HEK293T (cell line): ENCODE results near the gene EMP1.

Experiments used
- FOXA1 ChIP-seq: fragments of 450-650 bp; IDR thresholded peaks from 2 replicates; pipeline ENCODE4 v1.6.1; 2016; ENCODE audit warnings: mild to moderate bottlenecking
- FOXM1 ChIP-seq: fragments of 450-650 bp; IDR thresholded peaks from 2 replicates; pipeline ENCODE4 v1.6.1; 2017; ENCODE audit warnings: mild to moderate bottlenecking, borderline replicate concordance
- NFRKB ChIP-seq: fragments of 450-650 bp; IDR thresholded peaks from 2 replicates; pipeline ENCODE4 v1.6.1; 2016; ENCODE audit warnings: mild to moderate bottlenecking, moderate library complexity

DNA sequence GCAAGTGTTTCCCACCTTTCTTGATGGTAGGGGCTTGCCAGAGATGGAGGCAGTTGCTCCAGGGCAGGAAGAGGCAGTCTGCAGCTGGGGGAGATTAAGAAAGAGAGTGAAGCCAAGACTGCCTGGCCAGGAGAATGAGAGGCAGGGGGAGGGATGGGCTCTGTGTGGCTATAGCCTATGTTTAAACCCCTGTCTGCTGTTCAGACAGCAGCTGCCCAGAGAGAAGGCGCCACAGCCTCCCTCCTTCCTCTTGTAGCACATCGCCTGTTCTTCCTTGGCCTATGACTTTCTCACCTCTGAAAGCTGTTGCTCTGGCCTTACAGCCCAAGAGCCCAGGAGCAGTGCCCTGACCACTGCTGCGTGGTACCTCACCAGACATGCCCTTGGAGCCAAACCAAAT is 61.7 kb downstream of the EMP1 start:
- no peak for TF ChIP-seq FOXM1
- no peak for TF ChIP-seq FOXA1
- TF ChIP-seq NFRKB: no peak
